K562 (cell line): ENCODE measurements around the gene ASB13. TPM values are rescaled to one million over a fixed set of nuclear protein-coding genes. Genes with fewer than 3 reads are reported as not detected.

ENCODE experiments used
- ATAC-seq: fragments of 200-7000 bp; cut with Tn5 transposase; 3 replicates; pipeline ENCODE4 v1.9.1; 2020; ENCODE audit warnings: moderate library complexity
- BruUV-seq: library from RNA; stranded (reverse); fragments of 400-500 nt; replicated peaks from 2 replicates; lab custom pipeline; 2021; lab: Mats Ljungman, UMichigan
- CTCF ChIA-PET: fragments of 300-600 bp; formaldehyde crosslinking; extraction: SDS; loops from one replicate; lab custom pipeline; 2021; ENCODE audit warnings: low intra/inter-chr PET ratio; lab: Yijun Ruan, JAX
- POLR2A ChIA-PET: fragments of 300-600, 350-650 bp; sonication (Branson Sonifier 250); formaldehyde crosslinking; extraction: SDS; loops from one replicate; lab custom pipeline; 2021; ENCODE audit warnings: antibody characterized with exemption, inconsistent platforms; lab: Yijun Ruan, JAX
- DNase-seq, 4 experiments: peaks; one replicate each; pipeline versions ENCODE4 v3.0.0 to v3.0.0-alpha.2; 2011 to 2018; ENCODE audit warnings: low spot score in 3 of 4, mixed read lengths in 3 of 4; ENCODE audit errors: extremely low read depth in 1 of 4
- FAIRE-seq: peaks from 2 replicates; lab custom pipeline; 2011; peaks lifted over from hg19 to GRCh38; lab: Jason Lieb, UNC
- H2AFZ ChIP-seq: 2 replicates; pipeline ENCODE4 v1.6.0; 2011; ENCODE audit warnings: low read depth, low read length, control low read depth, inconsistent platforms
- H3K27ac ChIP-seq: fragments of 200-600 bp; 3 replicates; pipeline ENCODE4 v1.8.0; 2011; ENCODE audit warnings: low read depth, mild to moderate bottlenecking, control low read depth, inconsistent platforms, low read length, moderate library complexity, mixed read lengths; ENCODE audit errors: extremely low read depth
- H3K27me3 ChIP-seq, 2 experiments: fragments of 300-600 bp in 1 of 2; 2 replicates in 1 of 2; 3 replicates in 1 of 2; pipeline versions ENCODE4 v1.6.0 to v1.8.0; 2011; ENCODE audit warnings: inconsistent platforms in 2 of 2, low read length in 2 of 2, mild to moderate bottlenecking in 1 of 2, mixed read lengths in 1 of 2, moderate library complexity in 1 of 2; ENCODE audit not compliant: control insufficient read depth in 2 of 2, insufficient read depth in 2 of 2
- H3K36me3 ChIP-seq: fragments of 300-600 bp; 3 replicates; pipeline ENCODE4 v1.8.0; 2011; ENCODE audit warnings: mild to moderate bottlenecking, low read length, inconsistent platforms; ENCODE audit not compliant: control insufficient read depth, insufficient read depth
- H3K4me1 ChIP-seq, 2 experiments: fragments of 200-600 bp in 1 of 2; replicated peaks in 1 of 2; 2 replicates in 1 of 2; 3 replicates in 1 of 2; pipeline versions ENCODE4 v1.5.1 to v1.8.0; 2011; ENCODE audit warnings: inconsistent platforms in 2 of 2, low read length in 2 of 2, mild to moderate bottlenecking in 1 of 2, mixed read lengths in 1 of 2, moderate library complexity in 1 of 2; ENCODE audit not compliant: control insufficient read depth in 2 of 2, insufficient read depth in 2 of 2
- H3K4me2 ChIP-seq: 2 replicates; pipeline ENCODE4 v1.6.1; 2011; ENCODE audit warnings: low read length, control low read depth, inconsistent platforms, mixed read lengths; ENCODE audit not compliant: insufficient read depth
- H3K4me3 ChIP-seq: fragments of 200-600 bp; sonication (generic), shearing (Covaris generic); 2 replicates; pipeline ENCODE4 v1.5.1; 2016; ENCODE audit warnings: control low read depth, inconsistent platforms
- H3K79me2 ChIP-seq: fragments of 200-600 bp; 3 replicates; pipeline ENCODE4 v1.8.0; 2011; ENCODE audit warnings: low read length, inconsistent platforms; ENCODE audit not compliant: control insufficient read depth, insufficient read depth
- H3K9ac ChIP-seq, 2 experiments: 2 replicates each; pipeline versions ENCODE4 v1.6.0 to v1.6.1; 2011; ENCODE audit warnings: low read depth in 2 of 2, low read length in 2 of 2, control low read depth in 1 of 2, inconsistent platforms in 1 of 2, mild to moderate bottlenecking in 1 of 2, mixed read lengths in 1 of 2; ENCODE audit not compliant: insufficient read depth in 1 of 2
- H3K9me1 ChIP-seq: one replicate; pipeline ENCODE4 v1.6.0; 2011; ENCODE audit warnings: inconsistent platforms, mild to moderate bottlenecking, low read length, moderate library complexity; ENCODE audit not compliant: control insufficient read depth, insufficient read depth
- H3K9me3 ChIP-seq: replicated peaks from 2 replicates; pipeline ENCODE4 v1.5.1; 2011; ENCODE audit warnings: low read depth, low read length, inconsistent platforms; ENCODE audit not compliant: control insufficient read depth, insufficient read depth
- H4K20me1 ChIP-seq: replicated peaks from 2 replicates; pipeline ENCODE4 v1.6.1; 2011; ENCODE audit warnings: low read length, inconsistent platforms, mixed read lengths; ENCODE audit not compliant: control insufficient read depth, insufficient read depth
- CEBPZ ChIP-seq: fragments of 150-350 bp; IDR thresholded peaks from 2 replicates; pipeline ENCODE4 v1.6.1; 2014; ENCODE audit warnings: low read depth, mild to moderate bottlenecking, low read length, borderline replicate concordance
- KDM2B ChIP-seq: fragments of 250-450 bp; sonication (Bioruptor Pico); IDR thresholded peaks from 2 replicates; pipeline ENCODE4 v1.8.0; 2021; ENCODE audit warnings: mild to moderate bottlenecking, moderate library complexity
- LCOR ChIP-seq: sonication (generic); formaldehyde crosslinking; IDR thresholded peaks from 2 replicates; pipeline ENCODE4 v1.8.0; 2022; ENCODE audit warnings: mild to moderate bottlenecking, missing genetic modification reagents
- MEF2D ChIP-seq: conservative IDR thresholded peaks from 2 replicates; pipeline ENCODE4 v1.6.1; 2016; ENCODE audit warnings: low read depth, missing genetic modification characterization, missing compliant biosample characterization
- MEIS2 ChIP-seq: fragments of 450-650 bp; IDR thresholded peaks from 2 replicates; pipeline ENCODE4 v1.6.1; 2014; ENCODE audit warnings: mild to moderate bottlenecking; ENCODE audit not compliant: partially characterized antibody
- NCOA2 ChIP-seq, 2 experiments: fragments of 450-650 bp; IDR thresholded peaks; 2 replicates each; pipeline ENCODE4 v1.6.1; 2018; ENCODE audit warnings: mild to moderate bottlenecking in 2 of 2, moderate library complexity in 1 of 2; ENCODE audit not compliant: partially characterized antibody in 2 of 2
- PKNOX1 ChIP-seq: fragments of 450-650 bp; IDR thresholded peaks from 2 replicates; pipeline ENCODE4 v1.6.1; 2016
- PRDM10 ChIP-seq: fragments of 450-650 bp; IDR thresholded peaks from 2 replicates; pipeline ENCODE4 v1.6.1; 2018; ENCODE audit not compliant: partially characterized antibody
- RBM17 ChIP-seq: fragments of 200-400 bp; formaldehyde crosslinking; IDR thresholded peaks from 2 replicates; pipeline ENCODE4 v1.6.1; 2017; ENCODE audit warnings: low read depth, mild to moderate bottlenecking, low read length, borderline replicate concordance
- SREBF2 ChIP-seq: sonication (generic); formaldehyde crosslinking; IDR thresholded peaks from 2 replicates; pipeline ENCODE4 v1.4.0; 2020; ENCODE audit warnings: mild to moderate bottlenecking, missing genetic modification reagents
- ZKSCAN8 ChIP-seq: fragments of 200-800 bp; sonication (Bioruptor generic); IDR thresholded peaks from 2 replicates; pipeline ENCODE4 v1.6.1; 2016; ENCODE audit warnings: missing genetic modification characterization, missing compliant biosample characterization
- ZNF175 ChIP-seq: fragments of 200-800 bp; sonication (Bioruptor generic); IDR thresholded peaks from 2 replicates; pipeline ENCODE4 v1.6.1; 2016; ENCODE audit warnings: low read depth, mild to moderate bottlenecking, missing genetic modification characterization, missing compliant biosample characterization
- ZNF431 ChIP-seq: sonication (generic); formaldehyde crosslinking; IDR thresholded peaks from 2 replicates; pipeline ENCODE4 v1.8.0; 2022; ENCODE audit warnings: mild to moderate bottlenecking, missing genetic modification reagents
- WGBS: fragments of 100-300 bp; shearing (Covaris generic); methylation state at CpG from one replicate; pipeline ENCODE4 v1.1.6; 2016; ENCODE audit warnings: low coverage, mixed read lengths; ENCODE audit not compliant: insufficient coverage; ENCODE audit errors: missing lambda C conversion rate; 5-methylcytosine and 5-hydroxymethylcytosine counted together
- in situ Hi-C: fragments of 300-500 bp; cut with MboI; formaldehyde crosslinking; loops from 4 replicates; pipeline ENCODE4 v1.15.0; 2018; ENCODE audit warnings: inconsistent platforms, mixed read lengths
- intact Hi-C: fragments of 100-400 bp; cut with micrococcal nuclease; formaldehyde crosslinking; loops from 2 replicates; pipeline ENCODE4 v1.14.2; 2022
- polyA plus RNA-seq, 8 experiments: library from polyadenylated mRNA; depleted of rRNA in 4 of 8; stranded (reverse) in 5 of 8; unstranded in 3 of 8; fragments of >200 nt; fragmentation: Nextera tagmentation in 2 of 8; fragmentation: Illumina TruSeq in 1 of 8; extraction: Ambion mirVana in 2 of 8; extraction: Trizol in 1 of 8; gene quantifications; 2 replicates each; pipeline versions ENCODE4 v1.2.1 to v1.2.3, GENCODE V29; 2011 to 2014; ENCODE audit warnings: inconsistent platforms in 1 of 8, missing spikeins in 1 of 8
- total RNA-seq, 7 experiments: library from RNA; depleted of rRNA in 6 of 7; stranded (reverse); fragments of >200 nt in 6 of 7; fragmentation: Illumina TruSeq in 2 of 7; extraction: Trizol in 2 of 7; gene quantifications; 2 replicates each; pipeline versions ENCODE4 v1.2.1 to v1.2.3, GENCODE V29; 2011 to 2021; ENCODE audit warnings: low replicate concordance in 1 of 7

The ASB13 gene
- total and polyA plus RNA-seq, 9 of the 15 experiments (the other 6 are each of a cell fraction or from before 2014, with no cell fraction given) = 5.2 to 28.8 (median 16.9) TPM

GRCh38 chr10:5609952-5610616 lies 56.3 kb downstream of the ASB13 start:
- intact Hi-C loops = loop anchor here (5.0 kb wide), 1 partner anchor 168 kb away; no protein-coding TSS in a partner anchor
- ChIA-PET CTCF (interaction anchor here (0.6 kb wide), 1 partner anchor 593 kb away, joined by 3 read pairs; no protein-coding TSS in a partner anchor), POLR2A (interaction anchor here (0.8 kb wide), 1 partner anchor 45 kb away, joined by 3 read pairs; no protein-coding TSS in a partner anchor)
- Histone ChIP-seq H3K27ac (no peak overlapping the region), H3K27me3 (peaks cover 0 to 6% of the 10 kb centered on the region in 2 experiments; a peak in 1 of 5 replicates), H4K20me1 (no peaks in the 10 kb centered on the region), H3K4me1 (peaks cover 4 to 5% of the 10 kb centered on the region in 2 experiments; a peak in 2 of 5 replicates), H3K36me3 (no peaks in the 10 kb centered on the region), H3K9ac (peak overlapping the region in 1 of 2 experiments; percentile 32; a peak in 1 of 4 replicates), H3K4me3 (no peak overlapping the region), H3K79me2 (no peaks in the 10 kb centered on the region), H3K4me2 (peak overlapping the region; percentile 11; the same call in 1 of the 2 replicates), H3K9me1 (no peaks in the 10 kb centered on the region), H2AFZ (no peak overlapping the region), H3K9me3 (no peaks in the 10 kb centered on the region)
- peak; percentile 40 to 52 (median 46) for DNase-seq
- no TSS peak for BruUV-seq
- in situ Hi-C loops = no loop called here
- FAIRE-seq = peak; percentile 19
- peak; percentile 74 for ATAC-seq
- 6% methylated on average over 10 of the region's 11 CpGs for WGBS
- TF ChIP-seq PRDM10 (no peak), LCOR (CRISPR knock-in tag) (no peak), MEF2D (tag) (no peak), CEBPZ (no peak), NCOA2 (IDR thresholded peaks at IDR 0.05; ENCODE audit: partially characterized antibody in 2 of 2) (no peak), KDM2B (CRISPR knock-in tag) (no peak), MEIS2 (peak; percentile 44), ZNF431 (no peak), RBM17 (no peak), ZNF175 (CRISPR knock-in tag) (no peak), PKNOX1 (0 out of 2 replicates have a peak, but pooled peaks have one; percentile 24), ZKSCAN8 (no peak), SREBF2 (CRISPR knock-in tag) (no peak)
